Fibroblast of villous mesenchyme (primary cell): Measurements from ENCODE around the gene INVS. TPM values are rescaled to one million over a fixed set of nuclear protein-coding genes. Genes with fewer than 3 reads are reported as not detected.
"Not testable (repeated sequence)": the region's sequence is repeated elsewhere in the genome, so short reads cannot be mapped to it uniquely, and the experiment has no call there.

Experiments used
- DNase-seq: peaks from one replicate; pipeline ENCODE4 v3.0.0-alpha.2; 2010; ENCODE audit warnings: low read depth
- H3K4me3 ChIP-seq: 2 replicates; pipeline ENCODE4 v1.5.1; 2011; ENCODE audit warnings: low read depth, mild to moderate bottlenecking, low read length
- CTCF ChIP-seq: IDR thresholded peaks from 2 replicates; pipeline ENCODE4 v1.5.1; 2012; ENCODE audit warnings: low read depth, mild to moderate bottlenecking, low read length; ENCODE audit not compliant: insufficient read depth
- total RNA-seq: library from RNA; depleted of rRNA; stranded (reverse); fragments of >200 nt; gene quantifications from 2 replicates; pipeline ENCODE4 v1.2.3, GENCODE V29; 2012

The INVS gene
- total RNA-seq, 1 donor: 37.1 TPM

DNA sequence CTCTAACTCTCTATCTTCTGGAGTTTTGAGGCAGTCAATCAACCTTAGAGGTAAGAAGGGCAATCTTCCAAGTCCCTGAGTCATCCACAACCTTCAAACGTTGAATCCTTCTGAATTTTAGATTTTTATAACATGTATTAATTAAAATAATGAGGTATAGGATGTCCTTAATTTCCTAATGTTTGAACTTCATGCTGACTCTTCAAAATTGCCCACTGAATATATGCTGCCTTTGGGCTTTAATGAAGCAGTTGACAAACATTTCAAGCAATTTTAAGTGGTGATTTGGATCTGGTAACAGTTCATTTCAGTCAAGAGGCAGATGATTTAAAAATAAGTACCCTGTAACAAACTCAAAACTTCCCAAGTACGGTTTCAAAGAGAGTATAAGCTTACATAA lies 26.2 kb upstream of the INVS start:
- no peak overlapping the region for H3K4me3 ChIP-seq
- no peak for DNase-seq
- TF ChIP-seq CTCF: no peak

GRCh38 chr9:100074093-100074492 lies 24.9 kb upstream of the INVS start:
- TF ChIP-seq CTCF: no peak
- DNase-seq: no peak
- no peak overlapping the region for H3K4me3 ChIP-seq

GRCh38 chr9:100074989-100075388 lies 24.1 kb upstream of the INVS start:
- no peak for TF ChIP-seq CTCF
- H3K4me3 ChIP-seq: no peak overlapping the region
- no peak for DNase-seq

- H3K4me3 ChIP-seq, DNase-seq: not testable (repeated sequence)
Observed at GRCh38 chr9:100076256-100076655, 22.8 kb upstream of the INVS start.

GRCh38 chr9:100082782-100083181 lies 16.3 kb upstream of the INVS start:
- H3K4me3 ChIP-seq: no peak overlapping the region
- peak; percentile 41 for DNase-seq
- no peak for TF ChIP-seq CTCF

DNA sequence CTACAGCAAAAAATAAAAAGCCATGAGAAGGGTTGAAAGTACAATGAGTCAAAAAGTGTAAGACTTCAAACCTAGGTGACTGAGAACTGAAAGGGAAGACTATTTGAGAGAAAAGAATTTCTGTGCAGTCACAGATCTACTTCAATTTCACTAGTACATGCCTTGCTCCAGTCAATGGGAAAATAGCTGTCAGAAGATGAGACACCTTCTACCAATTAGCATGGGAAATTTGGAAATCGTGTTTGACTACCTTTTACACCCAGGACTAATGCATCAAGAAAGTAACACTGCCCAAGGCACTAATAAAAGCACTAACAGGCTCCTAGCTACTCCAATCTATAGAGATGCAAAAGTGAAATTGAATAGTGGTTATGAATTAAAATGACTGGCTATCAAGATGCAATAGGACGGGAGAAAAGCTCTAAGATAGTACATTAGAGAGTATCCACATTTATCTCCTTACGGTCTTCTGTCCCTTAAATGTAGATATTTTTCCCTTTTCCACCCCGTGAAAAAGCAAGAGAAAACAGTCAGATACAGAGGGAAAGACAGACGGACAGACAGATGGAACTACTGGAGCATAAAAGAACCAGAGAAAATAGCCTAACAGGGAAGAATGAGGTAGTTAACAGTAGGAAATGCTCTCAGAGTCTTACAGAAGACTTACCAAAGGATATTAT lies 15.5 kb upstream of the INVS start:
- H3K4me3 ChIP-seq: no peak overlapping the region
- no peak for TF ChIP-seq CTCF
- no peak for DNase-seq

DNA sequence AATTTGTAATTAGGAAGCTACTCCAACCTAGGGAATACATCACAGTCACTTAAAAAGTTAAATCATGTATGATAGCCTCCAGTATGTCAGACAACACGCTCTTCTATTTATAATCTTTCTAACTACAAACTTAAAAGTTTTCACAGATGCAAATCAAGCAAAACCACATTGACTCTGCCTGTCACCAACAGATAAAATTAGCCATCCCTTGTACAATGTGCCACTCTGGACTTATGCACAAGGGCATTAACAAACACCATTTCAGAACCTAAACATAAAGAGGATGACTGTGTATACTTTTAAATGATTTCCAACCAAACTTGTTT lies 15.0 kb upstream of the INVS start:
- no peak overlapping the region for H3K4me3 ChIP-seq
- TF ChIP-seq CTCF: no peak
- DNase-seq: no peak

GRCh38 chr9:100084734-100085133 lies 14.3 kb upstream of the INVS start:
- no peak for DNase-seq
- no peak overlapping the region for H3K4me3 ChIP-seq
- no peak for TF ChIP-seq CTCF
